Choroid plexus epithelial cell (primary cell): ENCODE data around the gene TSPAN18.

Source experiments
- DNase-seq: peaks from one replicate; pipeline ENCODE4 v3.0.0-alpha.2; 2010; ENCODE audit warnings: low read depth
- H3K4me3 ChIP-seq: 2 replicates; pipeline ENCODE4 v1.5.1; 2011; ENCODE audit warnings: low read depth, mild to moderate bottlenecking, control low read depth, low read length, moderate library complexity
- TF ChIP-seq, protein P1 (sequence below): conservative IDR thresholded peaks from 2 replicates; pipeline ENCODE4 v1.5.1; 2011; ENCODE audit warnings: low read depth, mild to moderate bottlenecking, control low read depth, inconsistent platforms, low read length, moderate library complexity

The TSPAN18 gene

DNA sequence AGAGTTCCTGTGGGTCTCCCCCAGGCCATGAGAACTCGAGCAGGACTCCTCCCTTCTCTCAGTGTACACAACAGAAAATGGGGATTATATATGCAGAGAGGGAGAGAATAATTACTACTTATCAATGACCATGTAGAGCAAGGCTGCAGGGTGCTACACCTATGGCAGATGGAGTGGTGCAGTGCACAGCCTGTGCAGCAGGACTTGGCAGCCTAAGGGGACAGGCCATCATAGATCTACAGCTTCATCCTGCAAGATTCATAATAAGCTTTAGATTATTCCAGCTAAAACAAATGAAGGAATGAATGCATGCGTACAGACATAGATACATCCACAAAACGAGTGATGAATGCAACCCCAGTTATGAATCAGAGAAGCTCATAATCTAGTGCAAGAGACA is 232.3 kb downstream of the TSPAN18 start:
- no peak overlapping the region for H3K4me3 ChIP-seq
- DNase-seq, result no peak
- TF ChIP-seq, protein P1, sequence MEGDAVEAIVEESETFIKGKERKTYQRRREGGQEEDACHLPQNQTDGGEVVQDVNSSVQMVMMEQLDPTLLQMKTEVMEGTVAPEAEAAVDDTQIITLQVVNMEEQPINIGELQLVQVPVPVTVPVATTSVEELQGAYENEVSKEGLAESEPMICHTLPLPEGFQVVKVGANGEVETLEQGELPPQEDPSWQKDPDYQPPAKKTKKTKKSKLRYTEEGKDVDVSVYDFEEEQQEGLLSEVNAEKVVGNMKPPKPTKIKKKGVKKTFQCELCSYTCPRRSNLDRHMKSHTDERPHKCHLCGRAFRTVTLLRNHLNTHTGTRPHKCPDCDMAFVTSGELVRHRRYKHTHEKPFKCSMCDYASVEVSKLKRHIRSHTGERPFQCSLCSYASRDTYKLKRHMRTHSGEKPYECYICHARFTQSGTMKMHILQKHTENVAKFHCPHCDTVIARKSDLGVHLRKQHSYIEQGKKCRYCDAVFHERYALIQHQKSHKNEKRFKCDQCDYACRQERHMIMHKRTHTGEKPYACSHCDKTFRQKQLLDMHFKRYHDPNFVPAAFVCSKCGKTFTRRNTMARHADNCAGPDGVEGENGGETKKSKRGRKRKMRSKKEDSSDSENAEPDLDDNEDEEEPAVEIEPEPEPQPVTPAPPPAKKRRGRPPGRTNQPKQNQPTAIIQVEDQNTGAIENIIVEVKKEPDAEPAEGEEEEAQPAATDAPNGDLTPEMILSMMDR, result no peak

DNA sequence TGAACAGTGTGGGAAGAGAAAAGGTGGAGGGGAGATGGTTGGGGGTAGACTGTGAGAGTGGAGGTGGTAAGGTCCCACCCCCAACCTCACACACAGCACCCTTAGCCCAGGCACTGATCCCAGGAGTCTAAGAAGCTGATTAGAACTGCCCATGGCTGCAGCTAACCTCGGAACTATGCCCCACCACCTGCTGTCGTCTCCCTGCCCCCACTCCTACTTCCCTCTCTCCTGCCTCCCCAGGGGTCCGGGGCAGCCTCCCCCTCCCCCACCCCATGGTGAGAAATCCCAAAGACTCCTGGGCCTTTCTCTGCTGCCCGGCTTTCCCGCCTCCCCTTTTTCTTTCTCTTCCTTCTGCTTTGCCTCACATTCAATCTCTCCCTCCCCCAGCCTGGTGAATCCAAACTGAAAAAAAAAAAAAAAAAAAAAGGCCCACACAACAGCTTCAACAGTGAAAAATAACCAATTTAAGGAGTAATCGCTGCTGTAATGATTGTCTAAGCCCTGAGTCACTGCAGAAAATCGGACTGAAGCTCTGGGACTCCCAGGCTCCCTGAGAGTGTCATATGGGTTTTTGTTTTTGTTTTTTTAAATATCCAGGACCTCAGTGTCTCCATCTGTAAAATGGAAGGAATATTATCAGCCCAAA is 233.6 kb downstream of the TSPAN18 start:
- no peak overlapping the region for H3K4me3 ChIP-seq
- TF ChIP-seq, protein P1, result no peak
- no peak for DNase-seq

DNA sequence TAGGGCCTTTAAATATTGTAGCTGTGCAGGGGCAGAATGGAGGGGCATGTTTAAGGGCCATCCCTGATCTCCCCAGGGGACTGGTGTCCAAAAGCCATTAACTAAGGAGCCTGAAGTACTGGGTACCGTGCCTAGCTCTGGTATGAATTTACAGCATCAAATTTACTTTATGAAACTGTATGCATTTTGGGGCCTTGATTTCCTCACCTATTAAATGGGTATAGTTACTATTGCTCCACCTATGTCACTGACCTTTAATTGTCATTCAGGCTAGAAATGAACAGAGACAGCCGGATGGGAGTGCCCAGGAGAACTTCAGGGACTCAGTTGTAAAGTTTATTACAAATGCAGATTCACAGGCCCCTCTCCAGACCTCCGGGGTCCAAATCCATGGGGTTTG is 235.7 kb downstream of the TSPAN18 start:
- TF ChIP-seq, protein P1, result no peak
- DNase-seq, result no peak
- H3K4me3 ChIP-seq, result no peak overlapping the region

DNA sequence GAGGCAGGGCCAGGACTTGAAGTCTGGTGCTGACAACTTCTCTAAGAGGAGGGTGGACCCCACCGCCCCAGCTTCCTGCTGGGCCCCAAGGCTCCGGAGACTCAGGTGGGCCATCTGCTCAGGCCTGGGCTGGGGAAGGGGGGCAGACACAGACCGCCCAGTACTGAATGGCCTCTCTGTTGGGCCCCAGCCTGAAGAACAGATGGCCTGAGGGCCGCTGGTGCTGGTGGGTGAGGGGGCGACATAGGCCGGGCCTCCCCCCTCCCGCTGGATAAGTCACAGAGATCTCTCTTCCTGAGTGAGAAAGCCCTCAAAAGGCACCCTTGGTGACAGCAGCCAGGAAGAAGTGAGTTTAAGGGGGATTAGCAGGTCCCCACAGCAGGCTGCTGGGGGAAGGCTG is 236.4 kb downstream of the TSPAN18 start:
- DNase-seq, result no peak
- TF ChIP-seq, protein P1, result no peak

DNA sequence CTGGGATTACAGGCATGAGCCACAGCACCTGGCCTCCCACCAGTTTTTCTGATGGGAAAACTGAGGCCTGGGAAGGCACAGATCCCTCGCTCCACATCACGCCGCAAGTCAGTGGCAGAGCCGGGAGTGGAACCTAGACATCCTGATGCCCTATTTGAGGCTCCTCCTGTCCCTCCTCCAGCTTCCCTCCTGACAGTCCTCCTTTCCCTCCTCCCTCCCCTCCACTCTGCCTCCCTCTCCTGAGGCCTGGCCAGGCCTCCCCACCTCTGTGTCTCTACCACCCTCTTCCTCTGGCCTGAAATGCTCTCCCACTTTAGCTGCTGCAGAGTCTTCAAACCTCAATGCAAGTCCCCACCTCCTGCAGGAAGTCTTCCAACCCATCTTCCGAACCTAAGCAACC is 237.2 kb downstream of the TSPAN18 start:
- DNase-seq, result no peak
- no peak overlapping the region for H3K4me3 ChIP-seq
- TF ChIP-seq, protein P1, result no peak

More for the DNA sequence above, 236.4 kb downstream of the TSPAN18 start:
- H3K4me3 ChIP-seq, result no peak overlapping the region

DNA sequence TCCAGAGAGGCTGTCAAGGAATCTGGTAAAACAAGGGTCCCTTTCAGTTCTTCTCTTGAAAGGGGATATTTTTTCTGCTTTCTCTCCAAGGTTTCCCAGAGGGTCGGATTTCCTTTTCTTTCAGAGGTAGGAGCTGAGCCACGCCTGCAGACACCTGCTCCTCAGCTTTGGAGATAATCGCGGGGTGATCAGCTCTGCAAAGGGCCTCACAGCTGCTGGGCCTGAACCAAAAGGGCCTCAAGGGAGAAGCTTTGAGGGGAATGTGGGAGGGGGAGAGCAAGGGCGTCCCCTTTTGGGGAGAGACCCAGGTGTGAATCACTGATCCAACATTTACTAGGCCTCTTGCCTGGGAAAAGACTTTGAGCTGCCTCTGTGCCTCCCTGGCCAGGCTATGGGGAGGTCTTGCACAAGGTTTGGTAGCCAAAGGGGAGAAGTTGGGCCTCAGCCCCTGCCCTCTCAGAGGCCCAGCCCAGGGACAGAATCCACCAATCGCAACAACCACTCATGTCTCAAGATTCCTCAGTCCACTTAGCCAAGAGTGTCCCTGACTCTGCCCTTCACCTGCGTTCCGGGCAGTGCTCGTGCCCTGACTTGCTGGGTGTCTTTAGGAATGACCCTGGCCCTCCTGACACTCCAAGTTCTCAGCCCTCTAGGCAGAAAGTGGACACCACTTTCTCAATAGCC is 237.9 kb downstream of the TSPAN18 start:
- no peak overlapping the region for H3K4me3 ChIP-seq
- no peak for DNase-seq
- TF ChIP-seq, protein P1, result no peak

DNA sequence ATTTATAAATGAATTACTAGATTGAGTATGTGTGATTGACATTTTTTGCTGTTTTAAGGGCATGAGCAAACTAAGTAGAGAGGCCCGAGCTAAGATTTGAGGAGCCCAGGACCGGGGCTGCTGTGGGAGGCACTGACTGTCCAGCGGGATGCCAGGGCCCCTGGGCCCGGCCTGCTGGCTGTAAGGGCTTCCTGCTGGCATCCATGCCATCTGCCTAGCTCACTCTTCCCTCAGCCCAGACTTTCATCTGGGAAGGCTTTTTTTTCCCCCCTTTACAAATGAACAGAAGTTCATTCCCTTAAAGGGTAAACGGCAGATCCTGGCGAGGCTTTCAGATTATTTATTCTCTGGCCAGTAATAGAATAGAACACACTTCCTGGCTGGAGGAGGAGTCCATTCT is 239.9 kb downstream of the TSPAN18 start:
- no peak overlapping the region for H3K4me3 ChIP-seq
- TF ChIP-seq, protein P1, result no peak
- no peak for DNase-seq
